T-helper 1 cell (primary cell): ENCODE measurements around the gene KLHL40.
A peak's percentile ranks its signal among the peaks of the same experiment; 100 is the strongest.

ENCODE experiments used
- DNase-seq, 5 donors: peaks; one replicate each; pipeline ENCODE4 v3.0.0-alpha.2; 2012 to 2020

KLHL40 gene

DNA sequence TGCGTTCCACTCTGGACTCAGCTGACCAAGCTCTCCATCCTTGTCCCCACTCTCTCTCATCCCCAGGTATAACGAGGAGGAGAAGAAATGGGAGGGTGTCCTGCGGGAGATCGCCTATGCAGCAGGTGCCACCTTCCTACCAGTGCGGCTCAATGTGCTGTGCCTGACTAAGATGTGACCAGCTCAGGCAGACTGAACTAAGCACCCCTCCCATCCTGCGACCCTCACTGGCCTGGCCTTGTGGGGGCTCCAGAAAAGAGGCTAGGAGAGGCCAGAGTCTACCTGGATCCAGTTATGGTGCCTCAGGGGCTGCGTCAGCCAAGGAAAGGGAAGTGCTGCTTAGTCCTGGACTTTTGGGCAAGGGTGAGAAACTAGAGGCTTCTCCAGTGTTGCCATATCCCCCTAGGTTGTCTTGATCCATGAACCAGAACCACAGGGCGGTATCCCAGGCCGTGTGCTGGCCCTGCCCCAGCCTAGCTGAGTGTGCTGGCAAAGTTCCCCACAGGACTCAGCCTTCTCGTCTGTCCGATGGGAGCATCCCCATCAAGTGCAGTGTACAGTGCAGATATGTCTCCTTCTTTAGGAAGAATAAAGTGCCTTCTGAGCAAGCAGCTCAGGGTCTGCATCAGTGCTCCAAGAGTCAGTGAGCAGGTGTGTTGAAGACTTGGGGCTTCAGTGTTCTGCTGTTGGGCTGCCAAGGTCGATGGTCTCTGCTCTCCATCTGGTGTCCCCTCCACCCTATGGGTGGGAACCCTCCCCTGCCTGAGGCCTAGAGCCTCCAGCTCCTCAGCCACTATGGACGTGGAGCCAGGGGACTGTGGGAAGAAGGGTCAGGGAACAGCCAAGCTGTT lies 6.7 kb downstream of the KLHL40 start:
- DNase-seq = no peak

DNA sequence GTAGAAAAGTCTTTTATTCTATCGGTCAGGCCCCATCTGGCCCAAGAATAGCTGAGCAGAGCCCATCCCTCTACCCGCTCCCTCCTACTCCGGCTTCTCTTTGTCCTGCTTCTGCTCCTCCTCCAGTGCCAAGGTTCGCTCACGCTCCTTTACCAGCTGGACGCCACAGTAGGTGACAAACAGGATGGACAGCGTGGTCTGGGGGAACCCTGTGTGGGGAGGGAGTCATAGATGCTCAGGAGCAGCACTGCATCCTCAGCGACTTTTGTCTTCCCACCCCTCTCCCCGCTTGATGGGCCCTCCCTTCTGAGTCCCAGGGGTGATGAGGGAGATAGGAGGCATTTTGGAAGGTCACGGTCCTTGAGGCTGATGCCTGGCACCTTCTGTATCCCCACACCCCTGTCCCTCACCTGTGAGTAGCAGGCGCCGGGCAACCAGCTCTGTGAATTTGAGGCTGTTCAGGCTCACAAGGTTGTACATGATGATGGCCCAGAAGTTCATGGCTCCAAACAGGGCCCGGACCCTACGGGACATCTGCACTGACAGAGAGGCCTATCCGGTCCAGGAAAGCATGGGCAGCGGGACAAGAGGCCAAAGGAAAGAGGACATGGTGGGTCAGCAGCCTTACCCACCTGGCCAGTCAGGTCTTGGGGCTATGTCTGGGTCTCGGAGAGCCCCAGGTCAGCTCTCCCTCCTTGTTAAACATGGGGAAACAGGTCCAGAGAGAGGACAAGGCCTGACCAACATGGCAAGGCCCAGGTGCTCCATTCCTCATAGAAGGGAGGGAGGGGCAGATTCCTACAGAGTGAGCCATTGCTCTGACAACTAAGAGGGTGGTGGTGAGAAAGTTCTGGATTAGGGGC lies 7.6 kb downstream of the KLHL40 start:
- DNase-seq = no peak

DNA sequence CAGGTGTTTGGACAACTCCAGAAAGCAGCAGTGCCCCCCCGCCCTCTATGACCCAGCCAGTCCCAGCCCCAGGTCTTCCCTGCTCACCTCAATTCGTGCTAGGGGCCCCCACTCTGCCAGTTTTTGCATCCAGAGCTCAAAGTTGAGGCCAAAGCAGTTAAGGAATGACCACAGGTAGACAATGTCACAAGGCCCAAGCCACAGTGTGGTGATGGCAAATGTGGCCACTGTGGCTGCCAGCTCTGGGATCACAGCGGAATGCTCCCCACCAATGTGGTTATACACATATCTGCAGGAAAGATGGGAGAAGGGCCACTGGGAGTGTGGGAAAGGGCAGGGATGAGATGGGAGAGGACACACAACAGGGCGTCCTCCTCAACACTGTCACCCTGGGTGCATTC lies 8.2 kb downstream of the KLHL40 start:
- no peak for DNase-seq

DNA sequence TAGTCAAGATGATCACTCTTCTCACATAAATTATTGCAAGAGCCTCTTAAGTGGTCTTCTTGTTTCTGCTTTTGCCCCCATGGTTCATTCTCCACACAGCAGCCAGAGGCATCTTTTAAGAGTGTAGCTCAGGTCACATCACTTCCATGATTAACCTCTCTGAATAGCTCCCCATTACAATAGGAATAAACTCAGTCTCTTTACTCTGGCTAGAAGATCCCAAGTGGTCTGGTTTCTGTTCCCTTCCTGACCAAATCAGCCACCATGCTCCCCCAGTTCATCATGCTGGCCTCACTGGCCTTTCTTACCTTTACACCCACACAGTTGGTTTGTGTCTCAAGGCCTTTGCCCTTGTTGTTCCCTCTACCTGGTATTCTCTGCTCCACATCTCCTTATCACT lies 9.0 kb downstream of the KLHL40 start:
- DNase-seq = no peak

DNA sequence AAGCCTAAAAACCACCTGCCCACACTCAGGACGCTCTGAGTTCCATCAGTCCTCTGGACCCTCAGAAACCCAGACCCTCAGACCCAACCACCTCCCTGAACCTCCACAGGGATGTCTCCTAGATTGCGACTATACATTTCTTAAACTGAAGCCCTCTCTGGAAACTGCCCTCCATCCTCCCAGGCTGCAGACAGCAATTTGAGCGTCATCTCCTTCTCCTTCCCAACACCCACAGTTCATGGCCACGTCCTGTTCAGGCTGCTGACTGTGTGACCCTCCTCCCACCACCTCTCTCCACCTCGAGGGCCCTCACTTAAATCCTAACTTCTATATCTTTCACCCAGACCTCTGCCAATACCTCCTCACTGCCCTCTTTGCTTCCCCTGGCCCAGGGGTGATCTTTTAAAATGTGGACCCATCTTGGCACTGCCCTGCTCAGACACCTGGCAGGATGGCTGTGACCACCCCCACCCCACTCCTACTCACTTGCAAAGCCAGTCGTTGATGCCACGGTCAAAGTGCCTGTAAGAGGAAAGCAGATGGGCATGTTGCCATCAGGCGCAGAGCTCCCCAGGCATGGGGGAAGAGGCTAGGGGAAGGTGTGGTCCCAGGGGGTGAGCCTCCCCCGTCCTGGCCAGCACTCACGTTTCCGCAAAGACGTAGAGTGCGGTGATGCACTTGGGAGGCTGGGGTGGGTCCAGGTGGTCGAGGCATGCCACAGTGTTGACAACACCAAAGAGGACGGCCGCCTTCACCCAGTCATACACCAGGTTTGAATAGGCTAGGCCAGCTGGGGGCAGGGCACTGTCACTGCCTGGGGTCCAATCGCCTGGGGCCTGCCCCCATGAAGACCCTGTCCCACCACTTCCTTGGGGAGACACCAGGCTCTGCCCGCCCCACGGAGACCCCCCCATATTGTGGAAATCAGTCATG lies 11.3 kb downstream of the KLHL40 start:
- DNase-seq = no peak

DNA sequence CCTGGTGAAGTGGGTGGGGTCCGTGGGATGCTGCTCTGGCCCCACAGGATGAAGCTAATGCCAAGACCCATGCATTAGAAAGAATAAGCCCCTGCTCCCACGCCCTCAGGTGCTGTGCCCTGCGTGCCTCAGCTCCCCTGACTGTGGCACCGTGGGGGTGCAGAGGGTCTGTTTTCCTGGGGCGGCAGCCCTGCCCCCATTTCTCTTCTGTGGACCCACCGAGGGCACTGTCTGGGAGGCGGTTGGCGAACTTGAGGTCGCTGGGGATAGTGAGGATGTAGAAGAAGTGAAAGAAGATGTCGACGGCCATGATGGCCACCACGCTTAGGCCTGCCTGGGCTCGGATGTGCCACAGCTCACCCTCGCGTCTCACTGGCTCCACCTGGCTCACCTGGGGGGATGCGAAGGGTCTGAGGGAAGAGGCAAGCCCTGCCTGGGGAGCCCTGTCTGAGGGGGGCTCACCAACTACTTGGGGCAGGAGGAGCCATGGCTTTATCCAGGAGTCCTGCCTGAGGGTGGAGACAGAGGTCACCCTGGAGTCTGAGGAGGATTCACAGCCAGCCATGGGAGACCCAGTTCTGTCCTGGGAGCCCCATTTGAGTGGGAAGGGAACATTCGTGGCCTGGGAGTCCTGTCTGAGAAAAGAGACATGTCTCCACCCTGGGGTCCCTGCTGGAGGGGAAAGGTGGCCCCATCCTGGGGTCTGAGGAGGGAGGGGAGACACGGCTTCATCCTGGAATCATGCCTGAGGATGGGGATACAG lies 12.1 kb downstream of the KLHL40 start:
- no peak for DNase-seq

DNA sequence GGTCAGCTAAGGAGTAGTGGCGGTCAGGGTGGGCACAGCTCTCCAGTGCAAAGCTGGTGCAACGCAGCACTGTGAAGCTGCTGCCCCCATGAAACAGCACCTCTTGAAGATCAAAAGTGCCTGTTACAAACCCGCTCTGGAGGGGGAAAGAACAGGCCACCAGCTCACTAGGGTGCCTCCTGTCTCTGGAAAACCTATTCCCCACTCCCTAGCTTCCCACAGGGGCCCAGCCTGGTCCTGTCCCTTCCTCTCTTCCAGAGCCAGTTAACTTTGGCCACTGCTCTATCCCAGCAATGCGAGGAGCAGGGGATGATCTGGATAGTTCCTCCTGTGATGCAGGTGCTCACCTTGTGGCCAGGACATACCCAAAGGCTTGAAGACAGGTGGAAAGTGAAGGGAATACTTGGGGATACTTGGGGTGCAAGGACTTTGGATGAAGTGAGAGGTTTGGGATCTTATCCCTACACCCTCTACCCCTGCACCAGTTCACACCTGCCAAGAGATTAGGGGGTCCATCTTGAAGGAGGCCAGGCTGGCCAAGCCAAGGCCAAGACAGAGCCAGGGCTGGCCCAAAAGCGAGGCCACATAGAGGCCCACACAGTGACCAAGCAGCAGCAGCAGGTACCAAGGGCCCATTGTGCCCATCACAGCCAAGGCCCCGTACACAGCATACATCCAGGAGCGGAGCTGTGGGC lies 13.0 kb downstream of the KLHL40 start:
- DNase-seq = no peak

DNA sequence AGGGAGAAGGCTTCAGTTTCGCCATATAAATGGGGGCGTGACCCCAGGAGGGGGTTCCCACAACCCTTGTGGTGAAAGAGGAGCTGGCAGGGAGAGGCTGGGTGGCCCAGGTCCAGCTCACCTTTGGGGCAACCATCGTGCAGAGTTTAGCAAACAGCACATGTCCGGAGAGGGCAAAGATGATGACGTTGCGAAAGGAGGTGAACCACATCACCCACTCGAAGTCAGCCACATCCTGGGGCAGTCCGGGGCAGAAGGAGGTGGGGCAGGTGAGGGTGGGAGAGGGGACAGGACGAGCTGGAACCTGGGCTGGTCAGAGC lies 13.5 kb downstream of the KLHL40 start:
- DNase-seq = peak in 1 of 5 donors; percentile 18

DNA sequence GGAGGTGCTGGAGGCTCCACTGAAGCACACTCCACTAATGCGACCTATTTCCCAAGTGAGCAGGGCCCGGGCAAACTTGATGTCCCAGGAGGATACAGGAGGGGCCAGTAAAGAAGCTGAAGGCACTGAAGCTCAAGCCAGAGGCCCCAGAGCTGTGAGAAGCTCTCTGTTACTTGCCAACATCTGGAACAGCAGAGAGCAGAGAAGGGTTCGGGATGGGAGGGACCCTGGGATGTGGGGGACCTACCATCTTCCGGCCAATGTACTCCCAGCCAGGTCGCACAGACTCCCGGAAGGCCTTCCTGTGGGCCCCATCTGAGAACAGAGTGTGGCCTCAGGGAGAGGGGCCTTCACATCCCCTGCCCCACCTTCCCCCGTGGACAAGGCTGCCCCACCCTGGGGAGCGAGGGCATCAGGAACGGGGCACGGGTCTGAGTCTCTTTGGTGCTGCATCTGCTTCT lies 14.2 kb downstream of the KLHL40 start:
- no peak for DNase-seq

DNA sequence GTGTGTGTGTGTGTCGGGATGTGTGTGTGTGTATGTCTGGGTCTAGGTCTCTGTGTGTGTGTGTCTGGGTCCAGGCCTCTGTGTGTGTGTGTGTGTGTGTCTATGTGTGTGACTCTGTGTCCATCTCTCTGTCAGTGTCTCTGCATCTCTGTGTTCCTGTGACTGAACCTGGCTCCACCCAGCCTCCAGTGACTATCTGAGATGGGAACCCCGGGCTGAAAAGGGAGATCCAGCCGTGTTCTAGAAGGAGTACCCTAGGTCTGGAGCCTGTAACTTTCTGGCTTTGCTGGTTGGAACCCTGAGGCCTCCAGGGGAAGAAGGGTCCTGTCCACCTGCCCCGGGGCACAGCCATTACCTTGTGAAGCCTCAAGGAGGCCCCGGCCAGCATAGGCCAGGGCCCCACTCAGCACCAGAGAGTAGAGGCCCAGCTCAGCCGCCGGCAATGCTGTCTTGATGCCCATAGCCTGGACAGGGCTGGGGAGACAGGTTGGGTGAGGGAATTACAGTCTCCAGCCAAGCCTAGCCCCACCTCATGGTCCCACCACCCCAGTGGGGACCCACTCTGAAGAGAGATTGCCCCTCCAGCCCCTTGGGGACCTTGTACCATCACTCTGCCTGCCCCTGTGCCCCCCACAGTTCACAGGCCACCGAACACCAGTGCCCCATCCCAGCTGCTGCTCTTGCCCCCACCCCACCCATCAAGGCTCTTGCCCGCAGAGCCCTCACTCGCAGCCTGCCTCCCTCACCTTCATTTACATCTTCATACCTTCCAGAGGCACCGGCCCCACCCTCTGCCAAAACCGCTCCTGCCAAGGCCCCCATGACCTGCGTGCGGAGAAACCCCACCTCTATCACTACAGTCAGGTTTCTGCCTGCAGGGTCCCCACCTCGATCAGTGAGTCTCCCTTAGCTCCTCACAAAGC lies 15.3 kb downstream of the KLHL40 start:
- no peak for DNase-seq

DNA sequence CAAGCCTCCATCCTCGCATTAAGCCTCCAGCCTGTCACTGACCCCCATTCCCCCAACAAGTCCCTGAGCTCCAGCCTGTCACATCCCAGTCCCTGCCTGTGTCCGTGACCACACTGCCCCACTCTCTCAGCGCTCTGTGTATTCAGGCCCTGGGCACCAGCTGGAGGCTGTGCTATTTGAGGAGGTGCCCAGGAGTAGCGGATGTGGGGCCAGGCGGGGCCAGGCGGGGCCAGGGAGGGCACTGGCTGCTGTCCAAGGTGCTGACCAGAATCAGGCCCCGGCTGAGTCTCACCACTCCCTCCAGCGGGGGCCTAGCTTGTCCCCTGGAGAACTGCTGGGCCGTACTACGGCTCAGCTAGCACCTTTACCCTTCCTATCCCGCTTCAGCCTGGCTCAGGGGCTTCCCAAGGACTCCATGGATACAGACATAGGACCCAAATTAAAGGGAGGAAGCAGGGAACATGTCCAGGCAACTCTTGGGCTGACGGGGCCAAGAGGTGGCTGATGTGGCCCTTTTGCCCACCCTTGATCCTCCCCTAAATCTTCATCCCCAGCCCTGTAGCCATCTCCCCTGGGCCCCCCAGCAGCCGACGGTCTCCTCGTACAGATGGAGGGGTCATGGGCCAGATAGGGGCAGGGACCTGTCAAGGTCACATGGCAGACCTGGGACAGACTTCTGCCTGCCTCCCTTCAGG lies 16.2 kb downstream of the KLHL40 start:
- DNase-seq = peak in 4 of 5 donors; percentile 36 to 54 (median 46)

DNA sequence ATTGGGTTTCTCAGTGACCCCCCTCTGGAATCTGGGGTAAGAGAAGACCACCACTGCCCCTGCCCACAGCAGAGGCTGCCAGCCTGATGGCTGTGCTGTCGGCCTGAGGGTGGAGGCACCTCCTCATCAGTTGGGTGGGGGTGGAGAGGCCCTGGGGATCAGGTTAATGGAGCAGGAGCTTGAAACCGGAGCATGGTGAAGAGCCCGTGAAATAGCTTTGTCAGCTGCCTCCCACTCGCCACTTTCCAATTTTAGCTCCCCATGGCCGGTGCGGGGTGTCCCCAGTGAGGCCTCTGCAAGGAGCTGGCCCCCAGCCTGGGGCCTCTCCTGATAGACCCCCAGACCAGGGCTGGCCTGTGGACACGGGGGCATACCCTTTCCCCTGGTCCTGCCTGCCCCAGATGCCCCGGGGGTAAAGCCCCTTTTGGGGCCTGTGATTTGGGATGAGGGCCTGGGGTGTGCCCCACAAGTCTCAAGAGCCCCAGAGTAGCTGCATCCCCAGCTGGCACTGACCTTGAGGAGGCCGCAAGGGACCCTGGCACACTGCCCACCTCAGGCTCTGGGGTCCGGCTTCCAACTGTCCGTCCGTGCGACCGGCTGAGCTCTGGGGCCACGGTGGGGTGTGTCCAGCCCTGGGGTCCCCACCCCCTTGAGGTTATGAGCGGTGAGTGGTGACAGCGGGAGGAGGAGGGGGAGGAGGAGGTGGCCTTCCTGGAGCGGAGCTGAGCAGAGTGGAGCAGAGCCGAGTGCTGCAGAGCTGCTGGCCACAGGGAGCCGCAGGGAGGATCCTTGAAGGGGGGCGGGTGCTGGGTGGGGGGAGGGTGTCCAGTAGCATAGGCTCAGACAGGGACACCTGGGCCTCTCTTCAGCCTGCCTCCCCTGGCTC lies 17.0 kb downstream of the KLHL40 start, which contains the start of gene HHATL:
Gene HHATL (minus strand): TSS at position 733 of the 886 bp plus-strand sequence. CDS start 1,972 bp downstream, outside the sequence.
- DNase-seq = no peak

DNA sequence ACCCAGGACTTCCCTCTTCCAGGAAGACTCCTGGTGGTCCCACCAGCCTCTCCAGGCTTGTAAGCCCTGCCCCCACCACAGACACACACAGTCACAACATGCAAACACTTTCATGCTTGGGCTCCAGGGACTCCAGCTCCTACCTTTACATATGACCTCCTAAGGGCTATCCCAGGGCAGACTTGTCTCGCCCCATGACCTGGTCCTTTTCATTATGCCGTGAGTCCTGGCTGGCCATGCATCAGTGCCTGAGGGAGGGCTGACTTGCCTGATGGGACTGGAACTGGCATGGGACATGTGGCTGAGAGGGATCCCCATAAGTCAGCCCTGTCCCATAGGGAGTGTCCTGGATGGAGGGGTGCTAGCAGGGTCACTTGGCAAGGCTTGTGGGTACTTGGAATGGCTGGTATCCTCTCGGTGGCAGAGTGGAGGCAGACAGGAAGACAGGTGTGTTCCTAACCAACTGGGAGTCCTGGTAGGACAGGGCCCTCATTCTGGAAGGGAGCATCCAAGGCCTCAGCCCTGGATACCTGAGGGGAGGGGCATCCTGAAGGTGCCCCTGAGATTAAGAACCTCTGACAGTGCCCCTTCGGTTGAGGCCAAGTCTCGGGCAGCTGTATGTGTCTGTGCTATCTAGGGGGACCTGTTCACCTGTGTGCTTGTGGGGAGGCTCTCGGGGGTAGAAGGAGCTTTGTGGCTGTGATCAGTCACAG lies 17.8 kb downstream of the KLHL40 start:
- no peak for DNase-seq

DNA sequence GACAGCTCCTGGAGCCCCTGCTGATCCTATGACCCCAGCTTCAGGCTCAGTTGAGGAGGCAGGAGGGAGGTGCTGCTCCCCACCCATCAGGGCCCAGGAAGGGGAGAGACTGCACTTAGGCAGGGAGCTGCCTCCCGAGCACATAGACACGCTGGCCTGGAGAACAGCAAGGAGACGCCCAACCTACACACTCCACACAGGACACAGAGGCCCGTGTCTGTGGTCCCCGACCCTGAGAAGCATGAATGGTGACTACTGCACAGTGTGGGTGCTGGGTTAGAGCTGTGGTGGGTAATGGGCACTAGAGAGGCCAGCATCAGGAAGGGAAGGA lies 18.3 kb downstream of the KLHL40 start:
- DNase-seq = no peak

DNA sequence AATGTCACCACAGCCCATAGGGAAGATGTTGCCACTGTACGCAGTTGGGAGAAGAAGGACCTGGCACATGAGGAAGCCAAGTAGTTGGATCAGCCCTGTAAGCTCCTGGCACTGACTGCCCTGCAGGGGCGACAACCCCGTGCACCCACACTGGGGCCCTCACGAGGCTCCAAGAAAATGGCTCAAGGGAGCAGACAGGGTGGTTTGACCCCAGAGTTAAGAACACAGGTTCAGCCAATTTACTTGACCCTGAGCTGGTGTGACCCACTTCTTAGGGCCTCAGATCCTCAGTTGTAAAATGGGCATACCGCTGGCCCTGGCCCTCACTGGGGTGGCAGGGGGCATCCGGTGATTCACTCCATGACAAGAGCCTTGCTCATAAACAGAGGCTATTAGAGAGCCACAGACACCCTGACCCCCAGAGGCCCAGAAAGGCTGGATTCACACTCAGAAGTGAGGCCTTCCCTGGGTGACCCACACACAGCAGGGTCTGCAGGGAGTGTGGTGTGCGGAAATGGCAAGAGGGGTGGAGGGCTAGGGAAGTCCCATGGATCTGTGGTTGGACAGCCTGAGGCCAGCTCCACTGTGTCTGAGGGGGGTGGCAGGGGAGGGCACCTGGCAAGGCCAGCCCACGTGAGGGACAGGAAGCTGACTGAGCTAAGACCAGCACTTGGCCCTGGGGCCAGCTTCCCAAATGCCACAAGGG lies 19.0 kb downstream of the KLHL40 start:
- no peak for DNase-seq

DNA sequence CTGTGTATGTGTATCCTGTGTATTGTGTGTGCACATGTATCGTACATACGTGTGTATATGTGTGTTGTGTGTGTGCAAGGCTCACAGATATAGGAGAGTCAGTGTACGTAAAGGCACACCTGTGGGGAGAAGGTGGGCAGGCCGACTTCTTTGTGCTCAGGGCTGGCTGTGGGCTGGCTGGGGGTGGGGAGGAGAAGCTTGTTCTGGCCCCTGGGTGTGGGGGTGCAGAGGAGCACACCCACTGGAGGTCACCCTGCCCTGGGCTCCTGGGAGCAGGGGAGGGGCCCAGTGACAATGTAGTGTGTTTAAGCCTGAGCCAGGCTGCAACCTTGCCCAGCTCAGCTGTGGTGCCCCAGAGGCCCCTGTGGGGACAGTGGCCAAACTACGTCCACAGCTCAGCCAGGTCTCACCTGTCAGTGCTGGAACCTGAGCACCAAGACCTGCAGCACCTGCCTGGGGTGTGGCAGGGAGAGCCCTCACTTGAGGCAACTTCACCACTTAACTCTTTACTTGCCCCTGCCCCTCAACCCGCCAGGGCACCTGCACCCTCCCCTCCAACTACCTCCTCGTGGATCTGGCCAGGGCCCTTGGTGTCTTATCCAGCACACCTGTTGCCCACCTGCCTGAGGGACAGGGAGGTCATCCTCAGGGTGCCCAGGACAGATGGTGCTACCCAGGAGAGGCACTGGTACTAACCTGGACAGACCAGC lies 19.9 kb downstream of the KLHL40 start:
- no peak for DNase-seq
